Astrocyte (in vitro differentiated cells and primary cell): ENCODE data around the gene TP73. TPM values are rescaled to one million over a fixed set of nuclear protein-coding genes. Genes with fewer than 3 reads are reported as not detected.

Source experiments
- DNase-seq: peaks from one replicate; pipeline ENCODE4 v3.0.0-alpha.2; 2010; ENCODE audit warnings: low read depth
- FAIRE-seq: peaks from 2 replicates; lab custom pipeline; 2011; peaks lifted over from hg19 to GRCh38; lab: Jason Lieb, UNC
- H2AFZ ChIP-seq: 2 replicates; pipeline ENCODE4 v1.6.0; 2012; ENCODE audit warnings: low read depth, low read length, inconsistent platforms
- H3K27ac ChIP-seq: 2 replicates; pipeline ENCODE4 v1.5.1; 2011; ENCODE audit warnings: low read depth, low read length, inconsistent platforms
- H3K27me3 ChIP-seq: 2 replicates; pipeline ENCODE4 v1.6.0; 2011; ENCODE audit warnings: low read length, inconsistent platforms; ENCODE audit not compliant: insufficient read depth
- H3K36me3 ChIP-seq: 2 replicates; pipeline ENCODE4 v1.5.1; 2011; ENCODE audit warnings: low read length, inconsistent platforms; ENCODE audit not compliant: insufficient read depth
- H3K4me1 ChIP-seq: 2 replicates; pipeline ENCODE4 v1.5.1; 2011; ENCODE audit warnings: low read length, inconsistent platforms; ENCODE audit not compliant: insufficient read depth
- H3K4me2 ChIP-seq: 2 replicates; pipeline ENCODE4 v1.6.0; 2012; ENCODE audit warnings: low read length, inconsistent platforms
- H3K4me3 ChIP-seq: 2 replicates; pipeline ENCODE4 v1.5.1; 2011; ENCODE audit warnings: low read depth, mild to moderate bottlenecking, low read length, inconsistent platforms; ENCODE audit not compliant: insufficient read depth
- H3K79me2 ChIP-seq: 2 replicates; pipeline ENCODE4 v1.6.0; 2012; ENCODE audit warnings: mild to moderate bottlenecking, low read length, inconsistent platforms; ENCODE audit not compliant: insufficient read depth
- H3K9ac ChIP-seq: 2 replicates; pipeline ENCODE4 v1.6.0; 2012; ENCODE audit warnings: mild to moderate bottlenecking, low read length, inconsistent platforms
- H3K9me3 ChIP-seq: 2 replicates; pipeline ENCODE4 v1.5.1; 2012; ENCODE audit warnings: low read depth, mild to moderate bottlenecking, low read length, inconsistent platforms; ENCODE audit not compliant: insufficient read depth
- H4K20me1 ChIP-seq: 2 replicates; pipeline ENCODE4 v1.6.0; 2012; ENCODE audit warnings: low read length, inconsistent platforms; ENCODE audit not compliant: insufficient read depth
- H3K27ac Mint-ChIP-seq: one replicate; pipeline ENCODE4 v1.8.0; 2021; ENCODE audit warnings: mild to moderate bottlenecking, mixed read lengths; ENCODE audit not compliant: unreplicated experiment
- H3K27me3 Mint-ChIP-seq: one replicate; pipeline ENCODE4 v1.8.0; 2021; ENCODE audit warnings: low read depth, mixed read lengths; ENCODE audit not compliant: unreplicated experiment
- H3K36me3 Mint-ChIP-seq: one replicate; pipeline ENCODE4 v1.8.0; 2021; ENCODE audit warnings: low read depth, mixed read lengths; ENCODE audit not compliant: unreplicated experiment
- H3K4me1 Mint-ChIP-seq: one replicate; pipeline ENCODE4 v1.8.0; 2021; ENCODE audit warnings: low read depth, mixed read lengths; ENCODE audit not compliant: unreplicated experiment
- H3K4me3 Mint-ChIP-seq: one replicate; pipeline ENCODE4 v1.8.0; 2021; ENCODE audit warnings: mild to moderate bottlenecking, moderate library complexity, mixed read lengths; ENCODE audit not compliant: unreplicated experiment
- H3K9me3 Mint-ChIP-seq: one replicate; pipeline ENCODE4 v1.8.0; 2021; ENCODE audit warnings: mild to moderate bottlenecking, mixed read lengths; ENCODE audit not compliant: unreplicated experiment
- CTCF ChIP-seq: IDR thresholded peaks from 2 replicates; pipeline ENCODE4 v1.5.1; 2011; ENCODE audit warnings: low read depth, mild to moderate bottlenecking, inconsistent platforms, low read length, moderate library complexity; ENCODE audit not compliant: insufficient read depth
- EZH2 ChIP-seq: IDR thresholded peaks from 2 replicates; pipeline ENCODE4 v1.6.1; 2012; ENCODE audit warnings: mild to moderate bottlenecking, low read length, inconsistent platforms; ENCODE audit not compliant: insufficient read depth
- total RNA-seq: library from RNA; stranded (reverse); gene quantifications from 2 replicates; pipeline ENCODE4 v1.2.1, GENCODE V29; 2021

Gene TP73
- total RNA-seq, 1 donor from 2014 or later, result 0.18 TPM

- Histone ChIP-seq H3K36me3 (peaks cover 11% of the 10 kb centered on the region), H3K27ac (no peak overlapping the region), H3K4me1 (no peaks in the 10 kb centered on the region), H3K4me3 (no peak overlapping the region), H3K27me3 (no peaks in the 10 kb centered on the region), H3K9me3 (no peaks in the 10 kb centered on the region), H3K4me2 (no peak overlapping the region), H4K20me1 (no peaks in the 10 kb centered on the region), H3K79me2 (no peaks in the 10 kb centered on the region), H3K9ac (no peak overlapping the region), H2AFZ (no peak overlapping the region)
- H3K4me1 Mint-ChIP-seq, result peaks cover 2% of the 10 kb centered on the region
- DNase-seq (no peak), FAIRE-seq (no peak)
- H3K27ac Mint-ChIP-seq, result no peak overlapping the region
- no peak overlapping the region for H3K4me3 Mint-ChIP-seq
- H3K27me3 Mint-ChIP-seq, result no peaks in the 10 kb centered on the region
- H3K36me3 Mint-ChIP-seq, result peaks cover 18% of the 10 kb centered on the region
- H3K9me3 Mint-ChIP-seq, result no peaks in the 10 kb centered on the region
- TF ChIP-seq EZH2 (no peak), CTCF (no peak)
These were observed 14.3 kb upstream of the TP73 start for GRCh38 chr1:3638027-3638426.

DNA sequence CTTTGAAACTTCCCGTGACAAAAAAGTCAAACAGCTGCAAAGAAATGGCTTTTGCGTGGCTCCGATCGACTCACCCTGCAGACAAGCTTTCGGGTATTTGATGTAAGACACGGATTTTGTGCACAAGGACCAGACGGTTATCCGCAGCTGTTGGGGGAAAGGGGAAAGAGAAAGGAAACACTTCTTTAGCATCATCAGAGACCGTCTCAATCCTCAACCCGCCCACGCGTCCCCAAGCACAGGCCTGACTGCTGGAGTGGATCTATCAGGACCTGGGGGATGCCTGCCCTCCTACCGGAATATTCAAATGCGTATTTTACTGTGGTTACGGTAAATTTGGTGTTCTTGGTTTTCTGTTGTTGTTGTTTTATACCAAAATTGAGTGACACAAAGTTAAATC, 13.6 kb upstream of the TP73 start:
- FAIRE-seq, result no peak
- TF ChIP-seq CTCF, result no peak
- no peak for TF ChIP-seq EZH2

DNA sequence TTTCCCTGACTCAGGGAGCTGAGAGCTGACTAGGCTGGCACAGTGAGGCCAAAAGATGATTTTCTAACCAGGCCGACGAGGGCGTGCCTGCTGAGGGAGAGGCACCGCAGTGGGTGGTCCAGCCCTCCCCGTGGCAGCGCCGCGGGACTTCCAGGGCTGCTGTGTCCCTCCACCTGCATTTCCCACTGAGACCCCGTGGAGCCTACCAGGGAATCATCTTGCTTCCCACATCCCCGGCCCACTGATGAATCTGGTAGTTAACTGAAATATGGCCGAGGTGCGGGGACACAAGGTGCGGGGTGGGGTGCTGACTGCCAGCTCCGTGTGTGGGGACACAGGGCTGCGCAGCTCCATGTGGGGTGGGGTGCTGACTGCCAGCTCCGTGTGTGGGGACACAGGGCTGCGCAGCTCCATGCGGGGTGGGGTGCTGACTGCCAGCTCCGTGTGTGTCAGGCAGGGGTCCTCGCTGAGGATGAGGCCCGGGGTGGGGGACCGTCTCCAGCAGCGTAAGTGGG, 12.9 kb upstream of the TP73 start:
- Histone ChIP-seq H3K9me3 (no peaks in the 10 kb centered on the region), H3K36me3 (peaks cover 11% of the 10 kb centered on the region), H3K4me2 (no peak overlapping the region), H3K9ac (no peak overlapping the region), H3K79me2 (no peaks in the 10 kb centered on the region), H3K4me3 (no peak overlapping the region), H3K4me1 (no peaks in the 10 kb centered on the region), H3K27ac (no peak overlapping the region), H2AFZ (no peak overlapping the region), H3K27me3 (no peaks in the 10 kb centered on the region), H4K20me1 (no peaks in the 10 kb centered on the region)
- DNase-seq (no peak), FAIRE-seq (no peak)
- Mint-ChIP-seq H3K27ac (no peak overlapping the region), H3K9me3 (no peaks in the 10 kb centered on the region), H3K27me3 (no peaks in the 10 kb centered on the region), H3K36me3 (peaks cover 16% of the 10 kb centered on the region), H3K4me1 (peaks cover 2% of the 10 kb centered on the region), H3K4me3 (no peak overlapping the region)
- TF ChIP-seq EZH2, result no peak
- TF ChIP-seq CTCF, result no peak

More for the DNA sequence above, 13.6 kb upstream of the TP73 start:
- Histone ChIP-seq H3K4me1 (no peaks in the 10 kb centered on the region), H3K4me2 (no peak overlapping the region), H3K9ac (no peak overlapping the region), H3K79me2 (no peaks in the 10 kb centered on the region), H3K9me3 (no peaks in the 10 kb centered on the region), H2AFZ (no peak overlapping the region), H3K36me3 (peaks cover 11% of the 10 kb centered on the region), H3K27ac (no peak overlapping the region), H4K20me1 (no peaks in the 10 kb centered on the region), H3K27me3 (no peaks in the 10 kb centered on the region), H3K4me3 (no peak overlapping the region)
- Mint-ChIP-seq H3K36me3 (peaks cover 16% of the 10 kb centered on the region), H3K4me1 (peaks cover 2% of the 10 kb centered on the region), H3K4me3 (no peak overlapping the region), H3K9me3 (no peaks in the 10 kb centered on the region), H3K27ac (no peak overlapping the region), H3K27me3 (no peaks in the 10 kb centered on the region)
- DNase-seq, result no peak
